ENCODE data around the gene COL23A1.
"Not testable (repeated sequence)": the region's sequence is repeated elsewhere in the genome, so short reads cannot be mapped to it uniquely, and the experiment has no call there.

The COL23A1 gene

GRCh38 chr5:178331491-178331996 is 258.6 kb downstream of the COL23A1 start:
- DNase-seq = no peak

GRCh38 chr5:178330791-178331404 is 259.3 kb downstream of the COL23A1 start:
- no peak for DNase-seq

GRCh38 chr5:178328826-178329730 is 261.1 kb downstream of the COL23A1 start:
- no peak for DNase-seq

GRCh38 chr5:178327931-178328711 is 262.1 kb downstream of the COL23A1 start:
- no peak for DNase-seq

GRCh38 chr5:178327446-178327845 is 262.7 kb downstream of the COL23A1 start:
- no peak for DNase-seq

- DNase-seq = no peak
Measured at GRCh38 chr5:178326374-178326715, 263.8 kb downstream of the COL23A1 start.

- DNase-seq = no peak
Measured at GRCh38 chr5:178325679-178326373, 264.4 kb downstream of the COL23A1 start.

GRCh38 chr5:178325311-178325678 is 264.9 kb downstream of the COL23A1 start:
- DNase-seq = no peak

- no peak for DNase-seq
Measured at GRCh38 chr5:178324481-178325310, 265.5 kb downstream of the COL23A1 start.

GRCh38 chr5:178323961-178324360 is 266.2 kb downstream of the COL23A1 start:
- no peak for DNase-seq

- no peak for DNase-seq
Measured at GRCh38 chr5:178323541-178323865, 266.7 kb downstream of the COL23A1 start.

GRCh38 chr5:178322736-178323540 is 267.3 kb downstream of the COL23A1 start:
- no peak for DNase-seq

GRCh38 chr5:178320281-178320855 is 269.8 kb downstream of the COL23A1 start:
- no peak for DNase-seq

GRCh38 chr5:178319541-178320041 is 270.6 kb downstream of the COL23A1 start:
- DNase-seq = no peak

- no peak for DNase-seq
Measured at GRCh38 chr5:178318893-178319292, 271.3 kb downstream of the COL23A1 start.

- no peak for DNase-seq
Measured at GRCh38 chr5:178318382-178318781, 271.8 kb downstream of the COL23A1 start.

- DNase-seq = not testable (repeated sequence)
Measured at GRCh38 chr5:178317727-178318126, 272.5 kb downstream of the COL23A1 start.

GRCh38 chr5:178314961-178315820 is 275.0 kb downstream of the COL23A1 start:
- no peak for DNase-seq

- DNase-seq = no peak
Measured at GRCh38 chr5:178314061-178314660, 276.0 kb downstream of the COL23A1 start.

Measured in NCI-H2107 (cell line).